GM19395 (cell line): ENCODE results near the gene ZBP1.

Experiments
- ATAC-seq: cut with Tn5 transposase; IDR thresholded peaks from one replicate; pipeline ENCODE4 v1.9.1; 2021; ENCODE audit warnings: mild to moderate bottlenecking, moderate library complexity; ENCODE audit not compliant: unreplicated experiment

The ZBP1 gene

DNA sequence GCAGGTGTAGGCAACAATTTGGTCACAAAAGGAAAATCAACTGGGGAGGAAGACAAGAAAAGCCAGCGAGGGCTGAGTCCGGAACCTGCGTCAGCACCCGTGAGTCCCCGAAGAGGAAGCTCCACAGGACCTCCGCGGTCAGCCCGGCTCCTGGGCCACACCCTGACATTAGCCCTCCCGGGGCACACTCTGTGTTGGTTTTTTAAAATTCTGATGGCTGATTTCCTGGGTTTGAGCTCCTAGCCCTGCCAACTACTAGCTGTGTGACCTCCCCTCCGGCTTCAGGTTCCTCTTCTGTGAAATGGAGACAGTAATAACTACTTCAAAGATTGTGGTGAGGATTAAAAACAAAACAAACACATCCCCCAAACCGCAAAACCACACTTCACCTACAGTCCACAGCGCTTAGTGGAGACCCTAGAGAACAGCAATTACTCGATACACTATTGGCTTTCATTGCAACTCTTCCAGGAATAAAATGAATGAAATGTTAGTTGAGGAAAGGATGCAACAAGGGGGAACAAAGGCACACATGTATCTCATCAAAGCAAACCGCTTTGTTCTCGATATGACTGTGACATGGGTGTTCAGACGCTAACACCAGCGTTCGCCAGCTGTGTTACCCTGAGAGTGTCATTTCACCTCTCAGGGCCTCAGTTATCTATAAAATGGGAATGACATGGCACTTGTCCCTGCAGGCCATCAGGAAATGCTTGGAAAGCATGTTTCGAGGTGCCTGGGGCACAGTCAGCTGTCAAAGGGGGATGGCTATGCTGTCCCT is 985 bp downstream of the ZBP1 start:
- ATAC-seq: peak; percentile 70

DNA sequence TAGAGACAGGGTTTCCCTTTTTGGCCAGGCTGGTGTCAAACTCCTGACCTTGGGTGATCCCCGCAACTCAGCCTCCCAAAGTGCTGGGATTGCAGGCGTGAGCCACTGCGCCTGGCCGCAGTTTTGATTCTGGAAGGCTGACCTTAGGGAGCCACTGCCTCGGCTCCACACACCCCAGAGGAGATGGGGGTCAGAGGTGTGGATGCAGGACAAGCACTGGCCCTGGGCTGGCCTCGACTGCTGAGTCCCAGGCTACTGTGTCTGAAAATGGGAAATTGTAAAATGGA is 1.5 kb downstream of the ZBP1 start:
- ATAC-seq: no peak

DNA sequence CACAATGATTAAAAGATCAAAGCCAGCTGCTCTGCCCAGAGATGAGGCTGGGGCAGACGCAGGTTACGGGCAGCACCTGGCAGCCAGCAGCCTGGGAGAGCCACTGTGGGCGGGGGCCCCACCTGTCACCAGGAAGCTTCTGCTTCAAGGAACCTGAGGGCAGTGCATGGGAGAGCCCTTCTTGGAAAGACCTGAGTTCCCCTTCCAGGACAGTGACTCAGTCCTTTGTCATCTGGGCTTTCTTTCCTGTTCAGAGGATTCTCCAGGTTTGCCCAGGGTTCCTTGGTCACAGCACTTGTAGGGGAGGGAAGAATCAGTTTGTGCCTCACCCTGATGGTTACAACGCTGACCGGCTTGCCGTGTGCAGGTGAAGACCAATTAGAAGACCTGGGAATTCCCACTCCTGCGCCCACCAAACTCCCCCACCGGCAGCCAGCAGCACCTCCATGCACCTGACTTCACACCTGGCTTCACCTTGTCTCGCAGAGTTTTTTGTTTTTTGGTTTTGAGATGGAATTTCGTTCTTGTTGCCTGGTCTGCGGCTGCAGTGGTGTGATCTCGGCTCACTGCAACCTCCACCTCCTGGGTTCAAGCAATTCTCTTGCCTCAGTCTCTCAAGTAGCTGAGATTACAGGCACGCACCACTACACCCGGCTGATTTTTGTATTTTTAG is 2.0 kb downstream of the ZBP1 start:
- ATAC-seq: no peak

- ATAC-seq: no peak
Measured at GRCh38 chr20:57617079-57617795, 3.0 kb downstream of the ZBP1 start.

DNA sequence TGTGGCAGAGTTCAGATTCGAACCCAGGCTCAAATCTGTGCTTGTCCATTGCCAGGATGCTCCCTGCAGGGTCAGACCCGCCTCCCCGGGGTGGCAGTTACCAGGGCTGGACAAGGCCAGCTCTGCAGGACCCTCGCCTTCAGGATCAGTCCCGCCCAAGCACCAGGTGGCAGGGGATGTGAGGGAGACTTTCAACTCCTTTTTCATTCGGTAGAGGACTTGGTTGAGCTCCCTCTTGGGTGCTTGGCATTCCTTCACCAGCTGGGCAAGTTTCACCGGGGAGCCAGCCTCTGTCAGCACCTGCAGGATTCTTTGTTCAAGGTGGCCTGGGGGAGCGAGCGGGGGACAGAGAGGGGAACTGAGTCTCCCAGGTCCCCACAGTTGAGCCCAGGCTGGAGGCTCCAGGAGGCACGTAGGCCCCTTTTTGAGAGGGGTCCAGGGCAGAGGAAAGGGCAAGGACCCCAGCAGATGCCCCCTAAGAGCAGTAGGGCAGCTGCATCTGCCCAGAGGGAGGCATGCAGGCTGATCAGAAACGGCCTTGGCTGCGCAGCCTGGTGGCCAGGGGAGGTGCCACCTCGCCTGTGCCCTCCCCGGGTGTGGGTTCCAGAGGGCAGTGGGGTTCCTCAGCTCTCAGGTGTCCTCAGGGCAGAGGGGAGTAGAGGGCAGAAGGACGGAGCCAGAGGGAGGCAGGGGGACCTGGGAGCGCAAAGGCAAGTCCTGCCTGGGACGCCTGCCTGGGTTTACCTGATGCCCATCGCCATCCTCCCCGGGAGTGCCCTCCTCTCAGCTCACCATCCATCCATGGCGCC is 3.9 kb downstream of the ZBP1 start:
- ATAC-seq: no peak

DNA sequence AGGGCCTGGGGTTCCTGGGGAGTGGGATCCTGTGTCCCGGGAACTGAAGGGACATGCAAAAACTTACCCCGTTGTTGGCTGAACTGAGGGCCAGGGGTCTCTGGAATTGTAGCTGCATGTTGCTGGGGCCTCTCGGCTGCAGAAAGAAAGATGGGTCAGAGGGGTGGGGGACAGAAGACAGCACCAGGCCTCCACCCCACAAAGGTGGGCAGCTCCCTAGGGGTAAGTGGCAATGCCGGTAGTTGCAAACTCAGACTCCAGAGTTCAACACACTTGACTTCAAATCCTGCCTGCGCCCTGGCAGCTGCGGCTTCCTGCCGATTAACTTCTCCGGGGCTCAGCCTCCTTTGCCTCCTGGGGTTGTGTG is 4.8 kb downstream of the ZBP1 start:
- ATAC-seq: no peak

GRCh38 chr20:57614490-57615444 is 5.5 kb downstream of the ZBP1 start:
- no peak for ATAC-seq

- ATAC-seq: no peak
Measured at GRCh38 chr20:57613481-57613921, 6.7 kb downstream of the ZBP1 start.

- ATAC-seq: no peak
Measured at GRCh38 chr20:57612916-57613315, 7.3 kb downstream of the ZBP1 start.

GRCh38 chr20:57612436-57612835 is 7.8 kb downstream of the ZBP1 start:
- ATAC-seq: no peak

DNA sequence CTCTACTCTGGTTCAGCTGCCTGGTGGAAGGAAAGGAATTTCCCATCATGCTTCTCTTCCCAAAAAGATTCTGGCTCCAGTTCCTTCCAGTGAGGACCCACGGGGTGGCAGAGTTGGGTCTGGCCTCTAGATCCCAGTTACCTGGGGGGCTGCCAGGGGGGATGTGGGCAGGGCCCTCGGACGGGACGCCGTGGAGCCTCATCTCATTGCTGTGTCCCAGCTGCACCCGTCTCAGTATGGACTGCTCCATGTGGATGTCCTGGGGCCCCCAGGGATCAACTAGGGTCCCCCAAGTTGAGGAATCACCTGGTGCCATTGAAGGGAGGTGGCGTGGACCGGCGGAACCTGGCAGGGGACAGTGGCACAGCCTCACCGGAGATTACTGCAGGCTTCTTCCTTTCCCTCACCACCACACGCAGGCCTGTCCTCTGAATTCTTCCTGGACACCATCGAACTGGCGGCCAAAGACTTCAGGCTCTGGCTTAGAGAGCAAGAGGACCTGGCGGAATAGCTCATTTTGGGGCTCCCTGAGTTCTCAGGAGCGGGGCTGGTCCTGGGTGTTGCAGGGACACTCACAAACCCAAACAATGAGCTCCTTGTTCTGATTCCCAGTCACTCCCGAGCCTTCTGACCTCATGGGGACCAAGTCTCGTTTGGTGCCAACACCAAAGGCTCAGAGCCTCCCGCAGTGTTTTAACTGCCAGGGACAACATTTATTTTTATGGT is 8.5 kb downstream of the ZBP1 start:
- no peak for ATAC-seq

GRCh38 chr20:57610261-57610952 is 9.8 kb downstream of the ZBP1 start:
- ATAC-seq: no peak

GRCh38 chr20:57609842-57610167 is 10.4 kb downstream of the ZBP1 start:
- ATAC-seq: no peak

DNA sequence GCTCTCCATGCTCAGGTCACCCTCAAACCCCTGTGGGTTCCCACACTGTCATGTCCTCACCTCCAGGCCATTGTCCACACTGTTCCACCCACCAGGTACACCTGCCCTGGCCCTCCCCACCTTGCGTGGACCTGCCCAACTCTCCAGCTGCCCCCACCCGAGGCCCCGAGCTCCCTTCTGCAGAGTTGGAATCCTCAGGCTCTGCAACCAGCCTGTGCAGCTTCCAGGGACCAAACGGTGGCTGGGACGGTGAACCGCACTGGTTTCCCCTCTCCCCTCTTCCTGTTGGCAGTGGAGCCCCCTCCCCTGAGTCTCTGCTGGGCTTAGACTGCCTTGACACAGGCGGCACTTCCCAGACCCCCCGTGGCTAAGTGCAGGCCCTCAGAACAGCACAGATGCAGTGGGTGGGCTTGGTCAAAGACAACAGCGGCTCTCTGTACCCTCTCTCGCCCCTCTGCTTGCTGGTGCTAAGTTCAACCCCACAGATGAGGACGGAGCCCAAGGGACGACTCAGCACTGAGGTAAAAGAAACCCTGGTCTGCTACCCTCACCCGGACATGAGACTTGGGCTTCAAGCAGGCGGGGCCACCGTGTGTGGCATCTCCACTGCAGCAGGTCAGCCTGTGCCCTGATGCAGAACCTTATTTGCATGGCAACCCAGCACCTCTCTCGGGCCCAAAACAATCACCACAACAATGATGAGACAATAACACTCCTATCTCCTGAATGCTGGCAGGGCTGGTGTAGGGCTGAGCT is 11.0 kb downstream of the ZBP1 start:
- no peak for ATAC-seq

DNA sequence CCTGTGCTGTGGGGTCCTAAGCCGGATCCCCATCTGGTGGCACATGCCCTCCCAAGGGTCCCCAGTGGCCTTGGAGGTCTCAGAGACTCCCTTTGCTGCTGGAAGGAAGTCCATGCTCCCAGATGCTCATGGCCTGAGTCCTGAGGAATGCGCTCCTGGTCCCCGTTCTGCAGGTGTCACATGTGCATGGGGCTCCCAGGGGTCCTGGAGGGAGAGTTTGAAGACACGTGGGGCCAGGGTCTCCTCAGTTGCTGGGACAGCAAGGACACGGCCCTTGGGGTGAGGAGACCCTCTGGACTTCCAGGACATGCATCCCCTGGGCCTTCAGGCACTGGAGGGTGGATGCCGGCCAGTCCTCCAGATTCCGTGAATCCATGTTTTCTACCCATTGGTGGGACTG is 11.7 kb downstream of the ZBP1 start:
- ATAC-seq: no peak

DNA sequence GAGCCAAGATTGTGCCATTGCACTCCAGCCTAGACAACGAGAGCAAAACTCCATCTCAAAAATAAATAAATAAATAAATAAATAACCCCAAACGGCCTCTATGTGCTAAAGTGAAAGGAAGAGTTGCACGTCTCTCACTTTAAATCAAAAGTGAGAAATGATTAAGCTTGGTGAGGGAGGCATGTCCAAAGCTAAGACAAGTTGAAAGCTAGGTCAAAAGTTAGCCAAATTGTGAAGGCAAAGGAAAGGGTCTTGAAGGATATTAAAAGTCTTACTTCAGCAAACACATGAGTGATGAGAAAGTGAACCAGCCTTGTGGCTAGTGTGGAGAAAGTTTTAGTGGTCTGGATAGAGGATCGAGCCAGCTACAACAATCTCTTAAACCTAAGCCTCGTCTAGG is 14.3 kb downstream of the ZBP1 start:
- peak; percentile 59 for ATAC-seq

DNA sequence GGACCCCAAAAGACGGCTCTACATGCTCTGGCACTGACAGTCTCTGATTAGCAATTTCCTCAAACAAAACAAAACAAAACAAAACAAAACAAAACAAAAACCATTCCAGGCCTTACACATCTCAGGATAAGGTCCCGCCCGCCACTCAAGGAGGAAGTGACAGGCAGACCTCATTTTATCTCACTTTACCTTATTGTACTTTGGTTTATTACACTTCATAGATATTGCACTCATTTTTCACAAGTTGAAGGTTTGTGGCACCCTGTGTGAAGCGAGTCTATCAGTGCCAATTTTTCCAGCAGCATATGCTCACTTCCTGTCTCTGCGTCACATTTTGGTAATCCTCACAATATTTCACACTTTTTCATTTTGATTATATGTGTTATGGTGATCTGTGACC is 15.2 kb downstream of the ZBP1 start:
- no peak for ATAC-seq

GRCh38 chr20:57603120-57603519 is 17.1 kb downstream of the ZBP1 start:
- no peak for ATAC-seq
